Pancreas (tissue), 10 donors: ENCODE measurements around the gene PCP4. TPM values are rescaled to one million over a fixed set of nuclear protein-coding genes. Genes with fewer than 3 reads are reported as not detected.
A peak's percentile ranks its signal among the peaks of the same experiment; 100 is the strongest.

ENCODE experiments used
- ATAC-seq, 4 donors: fragments of 200-7000 bp; cut with Tn5 transposase; one replicate each; pipeline versions ENCODE4 v1.8.0 to v1.9.1; 2020; ENCODE audit warnings: mild to moderate bottlenecking in 4 of 4, moderate library complexity in 4 of 4
- DNase-seq, 6 donors: peaks; one replicate each; pipeline ENCODE4 v3.0.0-alpha.2; 2020
- FAIRE-seq: peaks from 2 replicates; lab custom pipeline; 2012; peaks lifted over from hg19 to GRCh38; lab: Jason Lieb, UNC
- H3K27ac ChIP-seq, 4 donors: fragments of 200-600 bp; sonication (generic); 1 replicate in 3 of 4; 2 replicates in 1 of 4; pipeline versions ENCODE4 v1.5.0 to v1.8.0; 2020
- H3K27me3 ChIP-seq, 4 donors: fragments of 200-600 bp; one replicate each; pipeline ENCODE4 v1.8.0; 2021
- H3K36me3 ChIP-seq, 3 donors: fragments of 200-600 bp; sonication (generic) in 1 of 3; one replicate each; pipeline versions ENCODE4 v1.5.0 to v1.8.0; 2020 to 2021
- H3K4me1 ChIP-seq, 3 donors: fragments of 200-600 bp; one replicate each; pipeline ENCODE4 v1.8.0; 2021
- H3K4me3 ChIP-seq, 4 donors: fragments of 200-600 bp; sonication (generic) in 2 of 4; one replicate each; pipeline versions ENCODE4 v1.5.0 to v1.8.0; 2020 to 2021
- H3K9me3 ChIP-seq, 4 donors: fragments of 200-600 bp; one replicate each; pipeline ENCODE4 v1.8.0; 2021
- WGBS, 2 donors: extraction: QIAGEN DNeasy Blood & Tissue Kit; methylation state at CpG; one replicate each; pipeline ENCODE4 v1.1.7; 2013; 5-methylcytosine and 5-hydroxymethylcytosine counted together
- intact Hi-C, 3 donors: fragments of 100-400 bp; cut with DNase I; formaldehyde crosslinking; loops; one replicate each; pipeline versions ENCODE4 v1.11.1 to v1.14.2; 2022
- polyA plus RNA-seq, 2 donors: library from polyadenylated mRNA; stranded (reverse); fragments of 200-250 nt; gene quantifications; one replicate each; pipeline ENCODE4 v1.2.3, GENCODE V29; 2013
- total RNA-seq, 6 donors: library from RNA; stranded (reverse); fragmentation: NEBNext Ultra II Directional in 4 of 6; extraction: Animal tissue kit (Norgen Biotek cat#: 25700) in 4 of 6; gene quantifications; one replicate each; pipeline versions ENCODE4 v1.2.1 to v1.2.4, GENCODE V29; 2021 to 2023
- TF ChIP-seq, protein P1 (sequence below), 4 donors: fragments of 200-600 bp; sonication (generic) in 3 of 4; IDR thresholded peaks; one replicate each; pipeline versions ENCODE4 v1.5.0 to v1.8.0; 2021; ENCODE audit warnings: antibody characterized with exemption in 4 of 4
- donor health status: healthy with polysubstance abuse.
- donor health status: DM: no; HTN: no; CAD: no; lungs with moderate emphysema.
- donor health status: DM: no; HTN: no; CAD: no.
- donor health status: control.
- donor health status: control.
- donor health status: Bipolar disorder and iron deficiency.
- donor health status: DM: yes; HTN: yes; CAD: no.
- donor health status: DM: no; HTN: no; CAD: no.
- donor health status: DM: no; HTN: no; CAD: no.
- donor health status: DM: yes; HTN: yes; CAD: no.

Gene PCP4
- total and polyA plus RNA-seq, 8 donors: 0.92 to 47.1 (median 3.4) TPM

DNA sequence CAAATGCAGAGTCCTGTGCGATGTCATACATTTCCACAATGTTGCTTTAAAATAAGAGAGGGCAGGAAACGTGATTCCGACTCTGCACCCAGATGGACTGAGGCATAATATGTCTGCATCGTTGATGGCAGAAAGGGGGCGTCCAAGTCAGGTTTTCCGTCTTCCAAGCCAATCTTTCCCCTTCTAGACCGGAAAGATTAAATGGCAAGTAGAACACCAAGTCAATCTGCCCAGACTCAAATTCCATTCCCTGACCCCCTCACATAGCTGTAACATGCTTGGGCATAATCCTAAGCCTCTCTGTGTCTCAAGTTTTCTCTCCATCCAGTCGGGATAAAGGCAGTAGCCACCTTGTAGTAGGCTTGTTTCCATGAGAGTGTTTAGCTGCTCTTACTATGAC lies 14.4 kb downstream of the PCP4 start:
- Histone ChIP-seq H3K9me3 (no peaks in the 10 kb centered on the region), H3K27ac (no peak overlapping the region), H3K4me1 (no peaks in the 10 kb centered on the region), H3K36me3 (no peaks in the 10 kb centered on the region), H3K4me3 (no peak overlapping the region), H3K27me3 (peaks cover 0 to 5% (median 0%) of the 10 kb centered on the region in 4 donors)
- ATAC-seq (no peak), DNase-seq (no peak), FAIRE-seq (no peak)
- intact Hi-C loops: no loop called here
- 59 to 71% methylated on average over 8 of the region's 8 CpGs for WGBS, 2 donors
- TF ChIP-seq, protein P1, sequence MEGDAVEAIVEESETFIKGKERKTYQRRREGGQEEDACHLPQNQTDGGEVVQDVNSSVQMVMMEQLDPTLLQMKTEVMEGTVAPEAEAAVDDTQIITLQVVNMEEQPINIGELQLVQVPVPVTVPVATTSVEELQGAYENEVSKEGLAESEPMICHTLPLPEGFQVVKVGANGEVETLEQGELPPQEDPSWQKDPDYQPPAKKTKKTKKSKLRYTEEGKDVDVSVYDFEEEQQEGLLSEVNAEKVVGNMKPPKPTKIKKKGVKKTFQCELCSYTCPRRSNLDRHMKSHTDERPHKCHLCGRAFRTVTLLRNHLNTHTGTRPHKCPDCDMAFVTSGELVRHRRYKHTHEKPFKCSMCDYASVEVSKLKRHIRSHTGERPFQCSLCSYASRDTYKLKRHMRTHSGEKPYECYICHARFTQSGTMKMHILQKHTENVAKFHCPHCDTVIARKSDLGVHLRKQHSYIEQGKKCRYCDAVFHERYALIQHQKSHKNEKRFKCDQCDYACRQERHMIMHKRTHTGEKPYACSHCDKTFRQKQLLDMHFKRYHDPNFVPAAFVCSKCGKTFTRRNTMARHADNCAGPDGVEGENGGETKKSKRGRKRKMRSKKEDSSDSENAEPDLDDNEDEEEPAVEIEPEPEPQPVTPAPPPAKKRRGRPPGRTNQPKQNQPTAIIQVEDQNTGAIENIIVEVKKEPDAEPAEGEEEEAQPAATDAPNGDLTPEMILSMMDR (IDR thresholded peaks at IDR 0.05): no peak

- DNase-seq (no peak), ATAC-seq (no peak), FAIRE-seq (no peak)
- no peaks in the 10 kb centered on the region for H3K4me1 ChIP-seq
- no peak overlapping the region for H3K27ac ChIP-seq
- peaks cover 0 to 6% (median 0%) of the 10 kb centered on the region in 4 donors for H3K27me3 ChIP-seq
- H3K36me3 ChIP-seq: no peaks in the 10 kb centered on the region
- intact Hi-C loops: no loop called here
- WGBS, 2 donors: 70 to 76% methylated on average over 13 of the region's 13 CpGs
- TF ChIP-seq, protein P1 (IDR thresholded peaks at IDR 0.05): no peak
- no peak overlapping the region for H3K4me3 ChIP-seq
- no peaks in the 10 kb centered on the region for H3K9me3 ChIP-seq
Measured at GRCh38 chr21:39882151-39882838, 15.1 kb downstream of the PCP4 start.

- ATAC-seq (no peak), FAIRE-seq (no peak), DNase-seq (no peak)
- H3K36me3 ChIP-seq: no peaks in the 10 kb centered on the region
- intact Hi-C loops: no loop called here
- no peak overlapping the region for H3K4me3 ChIP-seq
- TF ChIP-seq, protein P1 (IDR thresholded peaks at IDR 0.05): no peak
- H3K4me1 ChIP-seq: no peaks in the 10 kb centered on the region
- H3K27me3 ChIP-seq: peaks cover 0 to 6% (median 0%) of the 10 kb centered on the region in 4 donors
- WGBS, 2 donors: 64 to 69% methylated on average over 3 of the region's 3 CpGs
- H3K27ac ChIP-seq: no peak overlapping the region
- H3K9me3 ChIP-seq: no peaks in the 10 kb centered on the region
Measured at GRCh38 chr21:39882839-39883195, 15.6 kb downstream of the PCP4 start.

DNA sequence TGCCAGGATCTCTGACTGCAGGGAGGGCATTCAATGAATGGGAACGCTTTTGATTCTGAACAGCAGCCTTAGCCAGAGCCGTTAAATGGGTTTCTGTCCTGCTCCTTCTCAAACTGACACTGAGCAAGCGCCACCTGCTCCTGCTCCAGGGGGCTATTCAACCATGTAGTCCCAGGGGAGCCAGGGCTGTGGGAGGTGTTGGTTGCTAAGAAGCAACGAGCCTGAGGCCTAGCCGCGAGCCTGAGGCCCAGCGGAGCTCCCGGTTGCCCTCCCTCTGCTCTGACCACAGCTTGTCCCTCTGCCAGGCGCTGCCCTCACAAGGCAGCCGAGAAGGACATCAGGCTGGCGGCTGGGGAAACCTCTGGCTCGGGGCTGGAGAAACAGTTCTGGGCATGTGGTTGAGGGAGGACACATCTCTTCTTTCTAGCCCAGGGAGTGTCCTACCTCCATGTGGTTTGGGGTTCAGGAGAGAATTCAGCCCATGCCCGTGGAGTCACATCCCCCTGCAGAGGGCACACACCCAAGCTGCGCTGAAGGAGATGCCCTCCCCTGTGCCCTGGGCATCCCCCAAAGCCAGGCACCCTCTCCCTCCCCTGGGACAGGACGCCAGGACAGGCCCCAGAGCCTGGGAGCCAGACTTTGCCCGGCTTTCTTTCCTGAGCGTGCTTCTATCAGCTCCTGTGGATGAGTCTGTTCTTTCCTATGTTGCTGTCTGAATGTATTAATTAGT lies 18.0 kb downstream of the PCP4 start:
- ATAC-seq (peak in 3 of 4 donors; percentile 53 to 95 (median 89)), FAIRE-seq (no peak), DNase-seq (peak in 1 of 6 donors; percentile 8)
- TF ChIP-seq, protein P1 (IDR thresholded peaks at IDR 0.05): no peak
- no peaks in the 10 kb centered on the region for H3K9me3 ChIP-seq
- no peak overlapping the region for H3K4me3 ChIP-seq
- intact Hi-C loops: no loop called here
- 69 to 73% methylated on average over 17 of the region's 17 CpGs for WGBS, 2 donors
- peaks cover 0 to 6% (median 0%) of the 10 kb centered on the region in 4 donors for H3K27me3 ChIP-seq
- no peaks in the 10 kb centered on the region for H3K36me3 ChIP-seq
- H3K4me1 ChIP-seq: no peaks in the 10 kb centered on the region
- H3K27ac ChIP-seq: no peak overlapping the region

DNA sequence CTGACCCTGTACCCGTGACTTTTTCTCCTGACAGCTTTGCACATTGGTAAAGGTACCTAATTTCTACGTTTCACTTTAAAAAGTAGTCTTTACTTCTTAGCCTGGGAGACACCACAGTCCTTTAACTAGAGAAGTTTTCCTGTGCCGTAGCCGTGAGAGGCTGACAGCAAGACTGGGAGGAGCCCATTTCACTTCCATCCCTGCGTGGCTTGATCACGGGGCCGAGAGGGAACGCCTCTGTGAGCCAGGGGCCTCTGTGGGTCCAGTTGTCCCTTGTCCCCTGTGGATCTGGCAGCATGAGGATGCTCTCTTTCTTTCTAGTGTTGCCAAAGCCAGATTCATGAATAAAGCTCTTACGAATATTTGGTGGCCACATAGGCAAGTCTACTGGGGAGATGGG lies 21.6 kb downstream of the PCP4 start:
- ATAC-seq: no peak
- Histone ChIP-seq H3K27ac (no peak overlapping the region), H3K27me3 (peaks cover 0 to 6% (median 0%) of the 10 kb centered on the region in 4 donors), H3K9me3 (no peaks in the 10 kb centered on the region), H3K4me1 (no peaks in the 10 kb centered on the region), H3K4me3 (no peak overlapping the region), H3K36me3 (no peaks in the 10 kb centered on the region)
- DNase-seq: no peak
- TF ChIP-seq, protein P1 (IDR thresholded peaks at IDR 0.05): no peak
- WGBS, 2 donors: 75 to 76% methylated on average over 9 of the region's 9 CpGs
- no peak for FAIRE-seq
- intact Hi-C loops: no loop called here
